D721Med (cell line): ENCODE data around the gene LDLRAD3.

ENCODE experiments used
- DNase-seq: peaks from one replicate; pipeline ENCODE4 v3.0.0; 2011; ENCODE audit warnings: low spot score; ENCODE audit not compliant: insufficient read length
- FAIRE-seq: peaks from 2 replicates; lab custom pipeline; 2011; peaks lifted over from hg19 to GRCh38; lab: Jason Lieb, UNC
- CTCF ChIP-seq: IDR thresholded peaks from 2 replicates; pipeline ENCODE4 v1.5.1; 2012; ENCODE audit warnings: mild to moderate bottlenecking, control low read depth; ENCODE audit not compliant: insufficient read depth; ENCODE audit errors: missing control alignments

Gene LDLRAD3

GRCh38 chr11:36079878-36080675, 136.2 kb downstream of the LDLRAD3 start:
- FAIRE-seq (no peak), DNase-seq (no peak)
- TF ChIP-seq CTCF = no peak

- FAIRE-seq (no peak), DNase-seq (no peak)
- no peak for TF ChIP-seq CTCF
Observed at GRCh38 chr11:36081274-36081945, 137.5 kb downstream of the LDLRAD3 start.

GRCh38 chr11:36086366-36086765, 142.5 kb downstream of the LDLRAD3 start:
- no peak for DNase-seq
- no peak for FAIRE-seq
- no peak for TF ChIP-seq CTCF

GRCh38 chr11:36088266-36088972, 144.6 kb downstream of the LDLRAD3 start:
- FAIRE-seq = no peak
- DNase-seq = no peak

GRCh38 chr11:36089920-36090319, 146.1 kb downstream of the LDLRAD3 start:
- TF ChIP-seq CTCF = no peak
- DNase-seq = no peak
- no peak for FAIRE-seq

More at GRCh38 chr11:36088266-36088972, 144.6 kb downstream of the LDLRAD3 start:
- no peak for TF ChIP-seq CTCF

- TF ChIP-seq CTCF = no peak
- DNase-seq (no peak), FAIRE-seq (no peak)
Observed at GRCh38 chr11:36090356-36091109, 146.7 kb downstream of the LDLRAD3 start.
